NCI-H510A treated with DMSO at 0.1 percent for 48 hours (cell line): ENCODE data around the gene REEP2.
"Not testable (repeated sequence)": the region's sequence is repeated elsewhere in the genome, so short reads cannot be mapped to it uniquely, and the experiment has no call there.

ENCODE experiments used
- DNase-seq: peaks from one replicate; lab custom pipeline; 2025; lab: John Stamatoyannopoulos, UW

Gene REEP2

GRCh38 chr5:138466125-138466899, 27.5 kb downstream of the REEP2 start:
- no peak for DNase-seq

GRCh38 chr5:138466900-138467710, 28.2 kb downstream of the REEP2 start:
- DNase-seq: no peak

- DNase-seq: no peak
Measured at GRCh38 chr5:138467711-138468132, 28.9 kb downstream of the REEP2 start.

GRCh38 chr5:138468133-138468965, 29.5 kb downstream of the REEP2 start:
- DNase-seq: no peak

- no peak for DNase-seq
Measured at GRCh38 chr5:138468966-138469539, 30.2 kb downstream of the REEP2 start.

DNA sequence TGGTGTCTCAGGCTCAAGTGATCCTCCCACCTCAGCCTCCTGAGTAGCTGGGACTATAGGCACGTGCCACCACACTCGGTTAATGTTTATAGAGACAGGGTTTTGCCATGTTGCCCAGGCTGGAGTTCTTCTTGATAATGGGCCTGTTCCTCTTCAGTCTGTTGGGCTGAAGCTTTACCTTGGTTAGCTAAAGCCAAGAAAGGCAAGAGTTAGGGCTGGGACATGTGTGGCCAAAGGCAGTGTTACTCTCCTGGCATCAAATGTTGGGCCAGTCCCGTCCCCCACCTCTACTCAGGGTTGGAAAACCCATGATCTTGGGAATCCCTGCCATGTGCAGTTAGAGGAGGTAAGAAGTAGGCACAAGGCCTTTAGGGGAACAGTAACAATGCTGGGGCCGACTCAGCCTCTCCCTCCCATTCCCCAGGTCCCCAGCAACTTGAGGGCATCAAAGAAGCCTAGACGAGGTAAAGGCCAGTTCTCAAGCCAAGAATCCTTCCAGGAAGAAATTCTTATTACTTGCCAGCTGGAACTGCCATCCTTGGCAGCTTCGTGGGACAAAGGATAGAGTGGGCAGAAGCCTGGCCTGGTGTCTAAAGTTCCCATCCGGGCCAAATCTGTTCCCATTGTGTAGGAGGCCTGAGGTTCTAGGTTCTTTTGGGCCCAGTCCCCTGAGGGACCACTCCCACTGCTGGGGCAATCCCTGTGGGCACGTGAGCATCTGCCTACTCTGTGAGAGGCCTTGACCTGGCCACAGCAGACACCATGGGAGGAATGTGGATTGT, 30.9 kb downstream of the REEP2 start:
- DNase-seq: no peak

DNA sequence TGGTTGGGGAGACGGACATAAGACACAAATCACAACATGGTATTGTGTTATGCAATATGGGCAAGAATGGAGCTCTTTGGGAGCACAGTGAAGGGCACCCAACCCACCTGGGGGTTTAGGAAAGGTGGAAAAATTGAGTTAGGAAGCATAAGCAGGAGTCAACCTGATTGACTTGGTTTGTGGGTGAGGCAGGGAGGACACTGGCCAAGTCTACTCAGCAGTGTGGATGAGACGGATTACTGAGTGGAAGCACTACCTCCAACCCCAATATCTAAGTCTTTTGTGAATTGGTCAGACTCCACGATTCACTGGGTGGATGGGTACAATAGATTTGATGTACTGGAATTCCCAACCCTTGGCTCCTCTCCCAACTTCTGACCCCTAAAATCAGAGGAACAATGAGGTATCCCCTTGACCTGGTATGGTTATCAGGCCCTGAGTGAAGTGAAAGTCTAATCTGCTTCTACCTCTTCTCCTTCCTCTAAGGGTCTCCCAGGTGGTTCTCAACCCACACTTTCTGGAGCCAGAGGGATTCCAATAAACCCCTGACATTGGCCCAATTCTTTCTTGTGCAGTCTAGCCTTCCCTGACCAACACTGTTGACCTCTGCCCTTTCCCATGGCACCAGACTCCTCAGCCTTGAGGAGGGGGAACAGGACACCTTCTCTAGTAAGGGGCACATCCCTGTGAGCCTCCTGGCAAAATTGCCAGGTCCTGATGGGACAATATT, 31.6 kb downstream of the REEP2 start:
- no peak for DNase-seq

GRCh38 chr5:138471052-138471361, 32.1 kb downstream of the REEP2 start:
- DNase-seq: no peak

DNA sequence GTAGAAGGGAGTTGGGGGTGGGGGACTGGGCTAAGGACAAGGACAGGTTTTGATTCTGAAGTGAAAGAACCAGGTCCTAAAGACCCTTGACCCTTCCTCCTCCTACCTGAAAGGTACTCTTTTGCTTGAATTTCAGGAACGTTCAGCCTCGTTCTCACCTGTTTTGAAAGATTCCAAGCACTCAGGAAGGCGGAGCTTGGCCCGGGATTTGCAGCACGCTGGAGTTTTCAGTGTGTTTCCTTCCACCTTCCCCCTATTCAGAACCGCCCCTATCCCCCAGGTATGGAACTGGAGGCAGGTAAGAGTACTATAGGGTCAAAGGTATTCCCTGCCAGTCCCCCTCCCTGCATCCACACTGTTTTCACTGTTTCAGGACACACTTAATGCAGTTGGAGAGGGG, 33.5 kb downstream of the REEP2 start:
- DNase-seq: no peak

DNA sequence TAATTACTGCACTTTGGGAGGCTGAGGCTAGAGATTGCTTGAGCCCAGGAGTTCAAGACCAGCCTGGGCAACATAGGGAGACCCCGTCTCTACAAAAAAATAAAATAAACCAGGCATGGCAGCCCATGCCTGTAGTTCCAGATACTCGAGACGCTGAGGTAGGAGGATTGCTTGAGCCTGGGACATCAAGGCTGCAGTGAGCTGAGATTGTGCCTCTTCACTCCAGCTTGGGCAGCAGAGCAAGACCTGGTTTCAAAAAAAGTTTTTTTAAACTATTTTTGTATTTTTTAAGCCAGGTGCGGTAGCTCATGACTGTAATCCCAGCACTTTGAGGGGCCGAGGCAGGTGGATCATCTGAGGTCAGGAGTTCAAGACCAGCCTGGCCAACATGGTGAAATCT, 34.3 kb downstream of the REEP2 start:
- DNase-seq: not testable (repeated sequence)

GRCh38 chr5:138476918-138477317, 38.1 kb downstream of the REEP2 start:
- no peak for DNase-seq

GRCh38 chr5:138482638-138483037, 43.8 kb downstream of the REEP2 start:
- DNase-seq: no peak

DNA sequence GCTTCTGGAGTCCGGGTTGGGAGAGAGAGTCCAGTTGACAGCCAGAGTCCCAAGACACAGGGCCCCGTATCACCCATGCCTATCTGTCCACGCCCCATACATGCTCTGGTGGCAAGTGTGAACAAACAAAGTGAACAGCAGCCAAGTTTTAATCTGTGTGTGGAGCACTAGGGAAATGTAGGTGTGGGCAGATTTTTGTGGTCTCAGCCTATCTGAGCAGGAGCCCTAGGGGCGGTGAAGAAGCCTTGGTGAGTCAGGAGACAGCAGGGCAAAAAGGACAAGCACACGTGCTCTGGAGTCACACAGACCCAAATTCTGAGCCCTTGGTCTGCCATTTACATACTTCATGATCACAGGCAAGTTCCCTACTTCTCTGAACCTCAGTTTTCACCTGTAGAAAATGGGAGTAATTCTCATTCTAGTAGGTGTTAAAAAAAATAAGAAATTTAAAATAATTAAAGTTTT, 49.7 kb downstream of the REEP2 start:
- no peak for DNase-seq

- no peak for DNase-seq
Measured at GRCh38 chr5:138489683-138490061, 50.8 kb downstream of the REEP2 start.

GRCh38 chr5:138490648-138491283, 51.9 kb downstream of the REEP2 start:
- no peak for DNase-seq

- DNase-seq: no peak
Measured at GRCh38 chr5:138491284-138491648, 52.4 kb downstream of the REEP2 start.

DNA sequence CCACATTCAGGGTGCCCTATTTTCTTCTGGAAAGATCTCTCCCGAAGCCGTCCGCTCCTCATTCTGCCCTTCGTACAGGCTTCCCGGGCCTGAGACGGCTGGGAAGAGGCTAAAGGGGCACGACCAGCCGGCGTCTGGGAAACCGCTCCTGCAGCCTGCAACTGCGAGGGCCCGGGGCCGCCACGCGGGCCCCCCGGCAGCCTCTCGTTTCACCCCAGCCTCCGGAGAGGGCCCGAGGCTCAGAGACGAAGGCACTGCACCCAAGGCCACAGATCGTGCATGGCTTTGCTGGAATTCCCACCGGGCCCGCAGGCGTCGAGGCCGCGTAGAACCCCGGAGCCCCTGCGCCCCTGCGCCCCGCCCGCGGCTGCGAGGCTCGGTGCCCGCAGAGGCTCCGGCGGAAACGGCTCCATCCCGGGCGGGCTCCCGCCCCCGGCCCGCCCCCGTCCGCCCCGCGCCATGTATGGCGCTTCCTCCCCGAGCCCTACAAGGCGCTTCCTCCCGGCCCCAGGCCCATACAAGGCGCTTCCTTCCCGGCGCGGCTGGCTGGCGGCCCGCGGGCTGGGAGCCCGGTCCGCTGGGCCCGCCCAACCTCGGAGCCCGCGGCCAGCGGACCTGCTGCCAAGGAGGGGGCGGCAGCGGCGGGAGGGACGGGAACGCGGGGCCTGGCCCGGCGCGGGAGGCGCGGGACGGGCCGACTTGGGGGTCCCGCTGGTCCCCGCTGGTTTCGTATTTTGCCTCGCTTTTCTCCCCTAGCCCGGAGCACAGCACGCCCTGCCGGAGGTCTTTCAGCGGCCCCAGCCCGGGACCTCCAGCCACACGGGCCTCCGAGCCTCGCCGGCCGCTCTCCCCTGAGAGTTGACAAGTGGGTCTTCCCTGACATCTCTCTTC, 53.1 kb downstream of the REEP2 start:
- peak; percentile 44 for DNase-seq

- DNase-seq: no peak
Measured at GRCh38 chr5:138492560-138493045, 53.7 kb downstream of the REEP2 start.

- no peak for DNase-seq
Measured at GRCh38 chr5:138495351-138495750, 56.5 kb downstream of the REEP2 start.
